ENCODE data around the gene RAMP1.

The RAMP1 gene

DNA sequence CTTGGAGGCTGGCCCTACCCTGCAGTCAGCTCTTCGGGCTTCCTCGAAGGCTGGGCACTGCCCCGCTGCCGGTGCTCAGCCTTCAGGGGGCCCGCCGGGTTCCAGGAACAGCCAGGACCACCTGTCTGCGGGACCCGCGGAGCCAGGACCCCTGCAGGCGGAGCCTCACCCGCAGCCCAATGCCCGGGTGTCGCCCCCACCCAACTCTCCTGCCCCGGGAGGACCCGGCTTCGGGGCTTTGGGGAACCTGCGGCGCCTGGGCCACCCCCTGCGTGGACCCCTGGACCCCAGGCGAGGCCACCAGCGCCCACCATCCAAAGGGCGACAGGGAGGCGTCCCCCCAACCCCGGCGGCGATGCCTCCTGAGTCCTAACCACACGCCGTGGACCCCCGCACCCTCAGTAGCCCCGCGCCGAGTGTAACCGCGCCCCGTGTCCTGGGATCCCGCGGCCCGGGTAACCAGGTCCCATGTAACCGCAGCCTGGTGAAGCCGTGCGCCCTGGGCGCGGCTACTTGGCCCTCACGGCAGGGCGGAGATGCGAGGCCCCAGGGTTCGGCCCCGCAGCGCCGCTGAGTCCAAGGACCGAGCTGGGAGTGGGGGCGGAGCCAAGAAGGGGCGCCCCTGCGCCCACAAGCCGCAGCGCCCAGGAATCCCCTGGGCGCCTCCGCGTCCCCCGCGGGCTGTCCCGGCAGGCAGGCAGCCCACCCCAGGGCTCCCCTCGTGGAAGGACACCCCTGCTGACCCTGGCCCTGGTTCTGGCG lies 96.4 kb downstream of the RAMP1 start:
- peak; percentile 80 for DNase-seq

DNA sequence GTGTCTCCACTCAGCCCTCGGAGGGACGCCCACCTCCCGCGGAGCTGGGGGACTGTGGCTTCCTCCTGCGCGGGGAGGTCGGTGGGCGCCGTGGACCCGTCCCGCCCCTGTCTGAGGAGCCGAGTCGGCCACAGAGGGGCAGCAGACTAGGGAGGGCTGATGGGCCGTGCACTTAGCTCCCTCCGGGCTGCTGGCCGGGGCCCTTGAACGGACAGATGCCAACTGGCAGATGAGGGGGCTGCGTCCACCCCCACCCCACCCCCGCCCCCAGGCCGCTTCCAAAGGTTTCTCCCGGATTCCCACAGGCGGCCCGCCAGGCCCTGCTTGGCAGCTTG lies 96.9 kb downstream of the RAMP1 start:
- no peak for DNase-seq

DNA sequence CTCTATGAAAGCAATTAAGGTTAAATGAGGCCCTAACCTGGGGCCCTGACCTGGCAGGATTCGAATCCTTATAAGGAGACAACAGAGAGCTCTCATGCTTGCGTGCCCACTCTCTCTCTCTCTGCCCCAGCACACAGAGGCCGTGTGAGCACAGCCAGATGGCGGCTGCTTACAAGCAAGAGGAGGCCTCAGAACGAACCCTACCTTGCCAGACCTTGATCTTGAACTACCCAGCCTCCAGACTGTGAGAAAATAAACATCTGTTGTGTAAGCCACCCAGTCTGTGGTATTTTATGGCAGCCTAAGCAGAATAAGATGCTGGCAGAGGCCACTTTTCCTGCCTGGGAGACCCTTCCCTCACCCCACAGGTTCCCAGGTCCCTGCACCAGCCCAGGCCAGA lies 102.2 kb downstream of the RAMP1 start:
- no peak for DNase-seq
